BJ (cell line): ENCODE results near the gene DNTTIP2. TPM values are rescaled to one million over a fixed set of nuclear protein-coding genes. Genes with fewer than 3 reads are reported as not detected.

ENCODE experiments used
- CTCF ChIA-PET: fragments of 350-600 bp; formaldehyde crosslinking; extraction: SDS; loops from one replicate; lab custom pipeline; 2021; ENCODE audit warnings: antibody characterized with exemption, inconsistent platforms; lab: Yijun Ruan, JAX
- POLR2A ChIA-PET: fragments of 300-600 bp; sonication (Branson Sonifier 250); formaldehyde crosslinking; extraction: SDS; loops from one replicate; lab custom pipeline; 2021; ENCODE audit warnings: antibody characterized with exemption; lab: Charles Lee
- DNase-seq: peaks from one replicate; pipeline ENCODE4 v3.0.0-alpha.2; 2011; ENCODE audit warnings: low read depth
- H3K27me3 ChIP-seq: 2 replicates; pipeline ENCODE4 v1.6.0; 2011; ENCODE audit warnings: low read length; ENCODE audit not compliant: control insufficient read depth, insufficient read depth
- H3K36me3 ChIP-seq: 2 replicates; pipeline ENCODE4 v1.5.1; 2011; ENCODE audit warnings: low read length; ENCODE audit not compliant: control insufficient read depth, insufficient read depth
- H3K4me3 ChIP-seq: 2 replicates; pipeline ENCODE4 v1.5.1; 2011; ENCODE audit warnings: low read depth, mild to moderate bottlenecking, control low read depth, low read length
- polyA plus RNA-seq: library from polyadenylated mRNA; depleted of rRNA; stranded (reverse); fragments of >200 nt; gene quantifications from 2 replicates; pipeline ENCODE4 v1.2.3, GENCODE V29; 2011
- TF ChIP-seq, protein P1 (sequence below): IDR thresholded peaks from 2 replicates; pipeline ENCODE4 v1.5.1; 2011; ENCODE audit warnings: low read depth, mild to moderate bottlenecking, control low read depth, inconsistent platforms, low read length, moderate library complexity; ENCODE audit not compliant: insufficient read depth

Gene DNTTIP2
- polyA plus RNA-seq, 1 experiment = 10.4 TPM

DNA sequence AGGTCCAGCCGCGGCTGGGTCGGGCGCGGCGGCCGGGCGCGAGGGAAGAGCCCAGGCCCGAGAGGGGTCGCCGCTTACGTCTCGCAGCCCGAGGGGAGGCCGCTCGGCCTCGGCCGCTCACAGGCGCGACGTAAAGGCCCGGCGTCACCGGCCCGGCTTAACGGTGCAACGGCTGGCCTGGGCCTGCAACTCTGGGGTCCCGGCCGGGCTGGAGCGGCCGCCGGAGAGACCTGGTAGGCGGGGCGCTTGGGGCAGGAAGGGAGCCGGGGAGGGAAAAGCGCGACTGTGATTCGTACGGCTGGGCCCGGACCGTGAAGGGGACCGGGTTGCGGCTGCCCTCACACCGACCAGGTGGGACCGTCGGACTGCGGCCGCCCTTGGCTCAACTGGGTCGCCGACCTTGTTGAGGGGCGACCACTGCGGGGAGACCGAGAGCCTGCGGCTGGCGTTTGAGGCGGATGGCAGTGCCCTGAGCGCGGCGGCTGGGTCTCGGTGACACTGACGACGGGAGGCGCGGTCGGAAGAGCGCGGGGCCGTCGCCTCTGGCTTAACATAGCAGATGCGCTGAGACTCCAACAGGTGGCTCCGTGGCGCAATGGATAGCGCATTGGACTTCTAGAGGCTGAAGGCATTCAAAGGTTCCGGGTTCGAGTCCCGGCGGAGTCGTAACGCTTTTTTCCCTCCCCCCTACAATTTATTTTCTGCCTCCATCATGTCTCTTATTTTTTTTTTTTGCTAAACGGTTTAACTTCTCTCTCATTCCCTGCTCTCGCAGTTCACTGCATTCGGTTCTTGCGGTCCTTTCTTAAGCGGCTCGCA lies 31.8 kb downstream of the DNTTIP2 start:
- DNase-seq = no peak
- peak overlapping the region; percentile 84 for H3K4me3 ChIP-seq
- TF ChIP-seq, protein P1, sequence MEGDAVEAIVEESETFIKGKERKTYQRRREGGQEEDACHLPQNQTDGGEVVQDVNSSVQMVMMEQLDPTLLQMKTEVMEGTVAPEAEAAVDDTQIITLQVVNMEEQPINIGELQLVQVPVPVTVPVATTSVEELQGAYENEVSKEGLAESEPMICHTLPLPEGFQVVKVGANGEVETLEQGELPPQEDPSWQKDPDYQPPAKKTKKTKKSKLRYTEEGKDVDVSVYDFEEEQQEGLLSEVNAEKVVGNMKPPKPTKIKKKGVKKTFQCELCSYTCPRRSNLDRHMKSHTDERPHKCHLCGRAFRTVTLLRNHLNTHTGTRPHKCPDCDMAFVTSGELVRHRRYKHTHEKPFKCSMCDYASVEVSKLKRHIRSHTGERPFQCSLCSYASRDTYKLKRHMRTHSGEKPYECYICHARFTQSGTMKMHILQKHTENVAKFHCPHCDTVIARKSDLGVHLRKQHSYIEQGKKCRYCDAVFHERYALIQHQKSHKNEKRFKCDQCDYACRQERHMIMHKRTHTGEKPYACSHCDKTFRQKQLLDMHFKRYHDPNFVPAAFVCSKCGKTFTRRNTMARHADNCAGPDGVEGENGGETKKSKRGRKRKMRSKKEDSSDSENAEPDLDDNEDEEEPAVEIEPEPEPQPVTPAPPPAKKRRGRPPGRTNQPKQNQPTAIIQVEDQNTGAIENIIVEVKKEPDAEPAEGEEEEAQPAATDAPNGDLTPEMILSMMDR = no peak
- no peaks in the 10 kb centered on the region for H3K36me3 ChIP-seq
- POLR2A ChIA-PET = interaction anchor here (0.7 kb wide), 1 partner anchor 62 kb away, joined by 12 read pairs; the partner anchor contains the start of gene GCLM
- H3K27me3 ChIP-seq = no peaks in the 10 kb centered on the region
- CTCF ChIA-PET = interaction anchor here (0.9 to 2.1 kb wide), 2 partner anchors 411 to 543 kb away, joined by 4 to 8 read pairs; no protein-coding TSS in a partner anchor

- ChIA-PET CTCF (interaction anchor here (0.6 to 1.6 kb wide), 14 partner anchors 29 to 852 kb away, joined by 3 to 16 read pairs (median 4); no protein-coding TSS in a partner anchor), POLR2A (interaction anchor here (0.6 kb wide), 2 partner anchors 33 to 177 kb away, joined by 3 to 4 read pairs; no protein-coding TSS in a partner anchor)
- H3K27me3 ChIP-seq = no peaks in the 10 kb centered on the region
- H3K36me3 ChIP-seq = no peaks in the 10 kb centered on the region
- DNase-seq = no peak
- H3K4me3 ChIP-seq = peak overlapping the region; percentile 84
- TF ChIP-seq, protein P1 = peak; percentile 59
These were observed 32.6 kb downstream of the DNTTIP2 start for GRCh38 chr1:93846206-93846991.

DNA sequence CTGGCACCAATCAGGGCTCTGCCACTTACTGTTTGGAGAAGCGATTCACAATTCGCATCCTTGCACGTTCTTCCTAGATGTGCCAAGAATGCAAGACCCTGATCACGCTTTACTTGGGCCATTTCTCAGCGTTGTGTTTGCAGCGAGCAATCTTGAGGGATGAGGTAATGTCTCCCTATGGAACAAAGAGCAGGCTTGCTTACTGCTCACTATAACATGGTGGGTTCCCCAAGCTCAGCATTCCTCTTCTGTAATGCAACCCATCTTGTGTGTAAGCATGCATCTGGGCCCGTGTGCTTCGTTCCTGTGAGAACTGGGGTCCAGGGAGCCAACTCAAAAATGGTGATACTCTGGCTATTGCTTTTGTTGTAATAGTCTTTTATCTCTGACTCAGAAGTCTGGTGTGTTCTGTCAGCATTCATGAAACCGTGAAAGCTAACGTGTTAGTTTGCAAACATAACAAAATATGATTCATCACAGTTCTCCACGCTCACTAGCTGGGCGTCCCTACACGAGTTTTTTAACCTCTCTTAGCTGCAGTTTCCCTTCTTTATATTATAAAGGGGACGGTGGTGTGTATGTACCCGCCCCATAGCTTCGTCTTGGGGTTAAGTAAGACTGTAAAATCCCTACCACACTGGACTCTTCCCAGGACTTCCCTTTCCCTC lies 33.3 kb downstream of the DNTTIP2 start:
- H3K4me3 ChIP-seq = peak overlapping the region; percentile 84
- H3K36me3 ChIP-seq = no peaks in the 10 kb centered on the region
- H3K27me3 ChIP-seq = no peaks in the 10 kb centered on the region
- no peak for DNase-seq
- ChIA-PET CTCF (interaction anchor here (0.6 to 1.6 kb wide), 16 partner anchors 28 to 851 kb away, joined by 3 to 16 read pairs (median 4); no protein-coding TSS in a partner anchor), POLR2A (interaction anchor here (0.6 kb wide), 1 partner anchor 176 kb away, joined by 3 read pairs; no protein-coding TSS in a partner anchor)
- TF ChIP-seq, protein P1 = no peak

DNA sequence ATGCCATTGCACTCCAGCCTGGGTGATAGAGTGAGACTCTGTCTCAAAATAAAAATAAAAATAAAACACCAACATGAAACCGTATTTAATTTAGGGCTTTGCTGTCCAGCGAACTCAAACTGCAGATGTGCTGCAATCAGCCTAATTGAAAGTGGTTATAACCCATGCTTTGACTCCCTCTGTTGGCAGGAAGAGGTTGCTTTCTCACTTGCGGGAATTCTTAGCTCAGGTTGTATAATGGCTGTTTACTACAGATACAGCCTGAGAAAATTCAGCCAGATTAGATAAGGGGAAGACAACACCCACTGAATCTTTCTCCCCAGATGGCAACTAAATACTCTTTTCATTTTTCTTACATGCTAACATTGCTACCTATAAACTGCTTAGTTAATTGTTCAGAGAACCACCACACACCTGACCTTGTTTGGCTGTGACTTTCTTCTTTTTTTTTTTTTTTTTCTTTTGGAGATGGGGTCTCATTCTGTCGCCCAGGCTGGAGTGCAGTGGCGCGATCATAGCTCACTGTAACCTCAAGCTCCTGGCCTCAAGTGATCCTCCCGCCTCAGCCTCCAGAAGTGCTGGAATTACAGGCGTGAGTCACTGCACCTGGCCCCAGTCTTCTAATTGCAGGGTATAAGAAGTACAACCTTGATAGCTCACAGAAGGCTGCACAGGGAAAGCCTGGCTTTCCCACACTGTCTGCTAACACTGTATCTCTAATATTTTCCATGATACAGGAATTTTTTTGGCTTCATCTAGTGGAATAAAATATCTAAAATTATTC lies 34.6 kb downstream of the DNTTIP2 start:
- no peaks in the 10 kb centered on the region for H3K27me3 ChIP-seq
- H3K36me3 ChIP-seq = no peaks in the 10 kb centered on the region
- TF ChIP-seq, protein P1 = peak; percentile 84
- ChIA-PET POLR2A (no interaction called here), CTCF (interaction anchor here (0.6 to 6.0 kb wide), 34 partner anchors 21 to 764 kb away, joined by 3 to 84 read pairs (median 5); partner anchors contain the start of gene FNBP1L)
- DNase-seq = no peak
- H3K4me3 ChIP-seq = no peak overlapping the region
